ENCODE data around the gene LIG1.

DNA sequence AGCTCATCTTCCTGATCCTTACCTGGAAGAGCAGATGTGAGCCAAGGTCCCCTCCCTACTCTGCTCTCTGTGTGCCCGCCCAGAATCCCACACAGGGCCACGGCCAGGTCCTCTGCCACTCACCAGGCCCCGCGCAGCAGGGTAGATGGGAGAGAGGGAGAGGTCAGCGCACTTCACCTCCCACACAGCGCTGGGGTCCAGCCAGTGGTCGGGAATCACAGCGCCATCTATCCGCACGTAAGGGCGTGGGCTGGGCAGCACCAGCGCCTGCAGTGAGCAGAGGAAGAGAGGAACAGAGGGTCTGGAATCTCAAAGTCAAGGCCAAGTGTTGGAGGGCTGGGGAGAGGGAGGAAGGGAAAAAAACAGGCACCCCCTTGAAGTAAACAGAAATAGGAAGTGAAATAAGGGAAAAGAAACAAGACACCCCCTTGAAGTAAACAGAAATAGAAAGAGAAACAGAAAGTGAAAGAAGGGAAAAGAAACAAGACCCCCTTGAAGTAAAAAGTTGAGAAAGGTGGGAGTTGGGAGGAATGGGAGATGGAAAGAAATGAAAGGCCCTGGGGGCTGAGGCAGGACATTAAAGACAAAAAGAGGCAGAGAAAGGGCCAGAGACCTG, 52.5 kb downstream of the LIG1 start:
- TF ChIP-seq ELF4 (IDR thresholded peaks at IDR 0.05) (no peak), SP1 (IDR thresholded peaks at IDR 0.05) (no peak), ZNF384 (IDR thresholded peaks at IDR 0.05) (no peak), L3MBTL2 (conservative IDR thresholded peaks at IDR 0.05) (no peak), ARNT (IDR thresholded peaks at IDR 0.05) (no peak), HDGF (IDR thresholded peaks at IDR 0.05; ENCODE audit: borderline replicate concordance) (no peak), BHLHE40 (IDR thresholded peaks at IDR 0.05; ENCODE audit: borderline replicate concordance) (no peak), FOXA1 (IDR thresholded peaks at IDR 0.05) (no peak), LEF1 (IDR thresholded peaks at IDR 0.05; ENCODE audit: borderline replicate concordance) (no peak), FOXK2 (IDR thresholded peaks at IDR 0.05) (no peak), CTBP1 (IDR thresholded peaks at IDR 0.05; ENCODE audit: borderline replicate concordance) (no peak), FOXM1 (IDR thresholded peaks at IDR 0.05; ENCODE audit: borderline replicate concordance) (no peak)
- TF ChIP-seq, protein P1, sequence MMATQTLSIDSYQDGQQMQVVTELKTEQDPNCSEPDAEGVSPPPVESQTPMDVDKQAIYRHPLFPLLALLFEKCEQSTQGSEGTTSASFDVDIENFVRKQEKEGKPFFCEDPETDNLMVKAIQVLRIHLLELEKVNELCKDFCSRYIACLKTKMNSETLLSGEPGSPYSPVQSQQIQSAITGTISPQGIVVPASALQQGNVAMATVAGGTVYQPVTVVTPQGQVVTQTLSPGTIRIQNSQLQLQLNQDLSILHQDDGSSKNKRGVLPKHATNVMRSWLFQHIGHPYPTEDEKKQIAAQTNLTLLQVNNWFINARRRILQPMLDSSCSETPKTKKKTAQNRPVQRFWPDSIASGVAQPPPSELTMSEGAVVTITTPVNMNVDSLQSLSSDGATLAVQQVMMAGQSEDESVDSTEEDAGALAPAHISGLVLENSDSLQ (IDR thresholded peaks at IDR 0.05), result no peak

All from HEK293T (cell line).